HG03175 (cell line): ENCODE data around the gene GLB1L3.
A peak's percentile ranks its signal among the peaks of the same experiment; 100 is the strongest.
"Not testable (repeated sequence)": the region's sequence is repeated elsewhere in the genome, so short reads cannot be mapped to it uniquely, and the experiment has no call there.

Source experiments
- ATAC-seq: cut with Tn5 transposase; IDR thresholded peaks from one replicate; pipeline ENCODE4 v1.9.1; 2021; ENCODE audit warnings: mild to moderate bottlenecking, moderate library complexity; ENCODE audit not compliant: unreplicated experiment

Gene GLB1L3

DNA sequence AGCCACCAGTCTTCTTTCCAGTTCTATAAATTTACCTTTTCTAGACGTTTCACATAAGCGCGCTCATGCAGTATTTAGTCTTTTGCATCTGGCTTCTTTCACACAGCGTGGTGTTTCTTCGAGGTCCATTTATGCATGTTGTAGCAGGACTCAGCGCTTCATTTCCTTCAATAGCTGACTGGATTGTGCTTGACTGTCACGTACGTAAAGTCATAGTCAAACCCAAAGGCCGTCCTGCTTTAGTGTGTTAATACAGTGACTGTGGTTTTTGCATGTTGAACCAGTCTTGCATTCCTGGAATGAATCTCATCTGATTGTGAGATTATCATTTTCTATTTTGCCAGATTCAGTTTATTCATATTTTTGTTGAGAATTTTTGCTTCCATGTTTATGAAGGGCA is 18.5 kb downstream of the GLB1L3 start:
- no peak for ATAC-seq

- no peak for ATAC-seq
These were observed 36.0 kb downstream of the GLB1L3 start for GRCh38 chr11:134312223-134312622.

- ATAC-seq, result no peak
These were observed 36.6 kb downstream of the GLB1L3 start for GRCh38 chr11:134312807-134313206.

- no peak for ATAC-seq
These were observed 37.2 kb downstream of the GLB1L3 start for GRCh38 chr11:134313379-134313778.

DNA sequence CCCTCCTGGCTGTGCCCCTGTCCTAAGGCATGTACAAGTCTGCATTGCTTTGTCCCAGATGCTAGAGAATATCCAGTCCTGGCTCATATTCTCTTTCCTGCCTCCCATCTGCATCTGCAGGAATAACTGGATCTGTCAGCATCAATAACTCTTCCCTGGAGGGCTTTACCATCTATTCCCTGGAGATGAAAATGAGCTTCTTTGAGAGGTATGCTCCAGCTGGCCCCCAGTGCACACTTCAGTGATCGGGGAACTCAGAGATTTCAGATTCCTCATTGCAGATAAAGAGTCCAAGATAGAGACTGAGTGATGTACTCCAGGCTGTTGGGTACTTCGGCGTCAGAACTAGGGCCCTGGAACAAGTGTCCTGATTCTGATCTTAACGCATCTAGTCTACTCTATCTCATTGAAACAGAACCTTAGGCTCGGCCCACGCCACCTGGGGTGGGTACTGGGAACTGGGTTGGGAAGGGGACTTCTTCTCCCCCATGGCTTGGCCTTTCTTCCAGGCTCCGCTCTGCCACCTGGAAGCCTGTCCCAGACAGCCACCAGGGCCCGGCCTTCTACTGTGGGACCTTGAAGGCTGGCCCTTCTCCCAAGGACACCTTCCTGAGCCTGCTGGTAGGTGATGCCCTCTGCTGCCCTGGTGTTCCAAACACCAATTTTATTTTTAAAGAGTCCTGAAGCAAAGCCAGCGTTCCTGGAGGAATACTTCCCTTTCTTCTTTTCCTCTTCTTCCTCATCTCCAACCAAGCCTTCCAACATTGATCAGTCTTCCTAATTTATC is 37.8 kb downstream of the GLB1L3 start:
- no peak for ATAC-seq

GRCh38 chr11:134317103-134317502 is 40.9 kb downstream of the GLB1L3 start:
- no peak for ATAC-seq

DNA sequence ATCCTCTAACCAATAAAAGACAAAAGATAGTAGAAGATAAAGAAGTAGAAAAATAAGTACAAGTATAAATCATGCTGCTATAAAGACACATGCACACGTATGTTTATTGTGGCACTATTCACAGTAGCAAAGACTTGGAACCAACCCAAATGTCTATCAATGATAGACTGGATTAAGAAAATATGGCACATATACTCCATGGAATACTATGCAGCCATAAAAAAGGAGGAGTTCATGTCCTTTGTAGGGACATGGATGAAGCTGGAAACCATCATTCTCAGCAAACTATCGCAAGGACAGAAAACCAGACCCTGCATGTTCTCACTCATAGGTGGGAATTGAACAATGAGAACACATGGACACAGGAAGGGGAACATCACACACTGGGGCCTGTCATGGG is 45.2 kb downstream of the GLB1L3 start:
- not testable (repeated sequence) for ATAC-seq

- no peak for ATAC-seq
These were observed 46.4 kb downstream of the GLB1L3 start for GRCh38 chr11:134322553-134322952.

DNA sequence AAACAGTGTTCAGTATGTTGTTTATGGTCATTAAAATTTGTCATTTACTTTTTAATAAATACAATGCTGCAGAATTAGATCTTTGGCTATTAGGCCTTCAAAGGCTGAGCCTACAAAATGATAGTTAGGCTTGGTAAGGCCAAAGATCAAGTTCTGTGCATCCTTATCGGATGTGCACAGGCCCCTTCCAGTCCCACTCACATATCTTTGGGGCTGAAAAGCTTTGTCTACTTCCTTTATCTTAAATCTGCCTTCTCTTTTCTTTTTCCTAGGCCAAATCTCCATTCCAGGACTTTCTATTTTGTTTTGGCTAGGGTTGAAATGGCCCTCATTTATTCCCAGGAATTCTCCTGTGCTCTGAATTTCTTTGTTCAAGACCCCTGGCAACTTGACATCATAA is 52.3 kb downstream of the GLB1L3 start:
- no peak for ATAC-seq

GRCh38 chr11:134330611-134331353 is 54.6 kb downstream of the GLB1L3 start:
- ATAC-seq, result no peak

DNA sequence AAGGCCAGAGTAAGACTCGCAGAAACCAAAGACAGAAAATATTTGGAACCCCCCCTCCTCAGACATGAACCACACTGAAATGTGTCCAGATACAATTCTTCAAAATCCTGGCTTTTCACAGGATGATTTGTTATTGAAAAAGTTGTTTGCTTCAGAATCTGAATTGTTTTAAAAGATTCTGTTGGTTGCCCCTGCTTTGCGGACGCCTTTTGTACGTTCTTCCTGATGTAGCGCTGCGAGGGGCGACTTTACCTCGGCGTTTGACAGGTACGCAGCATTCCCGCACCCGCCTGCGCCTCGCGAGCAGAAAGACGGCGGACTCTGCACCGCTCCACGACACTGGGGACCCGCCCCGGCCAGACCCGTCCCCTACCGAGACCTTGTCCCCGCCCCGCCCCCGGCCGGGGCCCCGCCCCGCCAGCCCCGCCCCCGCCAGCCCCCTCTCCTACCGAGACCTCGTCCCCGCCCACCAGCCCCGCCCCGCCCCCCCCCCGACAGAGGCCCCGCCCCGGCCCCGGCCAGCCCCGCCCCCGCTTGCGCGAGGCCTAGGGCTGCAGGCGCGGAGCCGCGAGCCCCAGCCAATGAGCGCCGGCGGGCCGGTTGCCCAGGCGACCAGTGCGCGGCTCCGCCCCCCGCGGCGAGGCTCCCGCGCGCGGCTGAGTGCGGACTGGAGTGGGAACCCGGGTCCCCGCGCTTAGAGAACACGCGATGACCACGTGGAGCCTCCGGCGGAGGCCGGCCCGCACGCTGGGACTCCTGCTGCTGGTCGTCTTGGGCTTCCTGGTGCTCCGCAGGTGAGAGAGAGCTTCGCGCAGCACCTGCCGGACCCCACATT is 55.4 kb downstream of the GLB1L3 start, which contains the start of gene GLB1L2:
GLB1L2 (plus strand) TSS at position 635 of the 835 bp plus-strand sequence; CDS start at position 709, 74 bp downstream.
- ATAC-seq, result peak; percentile 75

GRCh38 chr11:134332189-134332631 is 56.0 kb downstream of the GLB1L3 start:
- ATAC-seq, result peak; percentile 26

- ATAC-seq, result no peak
These were observed 56.6 kb downstream of the GLB1L3 start for GRCh38 chr11:134332782-134333181.

DNA sequence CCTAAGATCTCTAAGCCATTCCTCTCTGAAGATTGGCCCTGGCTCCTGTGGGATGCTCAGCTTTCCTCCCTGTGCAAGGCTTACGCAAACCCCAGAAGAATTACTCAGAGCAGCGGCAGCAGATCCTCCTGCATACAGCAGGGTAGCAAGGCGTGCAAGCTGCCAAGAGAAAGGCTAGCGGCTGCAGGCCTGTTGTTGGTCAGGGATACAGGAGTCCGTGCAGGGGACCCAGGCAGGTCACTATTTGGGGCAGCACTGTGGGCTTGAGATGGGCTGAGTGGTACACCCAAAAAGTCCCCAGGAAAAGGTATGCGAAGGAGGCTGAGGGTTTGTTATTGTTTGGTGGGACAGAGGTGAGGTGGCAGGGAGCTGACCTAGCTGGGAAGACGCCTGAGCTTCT is 57.1 kb downstream of the GLB1L3 start:
- ATAC-seq, result no peak

DNA sequence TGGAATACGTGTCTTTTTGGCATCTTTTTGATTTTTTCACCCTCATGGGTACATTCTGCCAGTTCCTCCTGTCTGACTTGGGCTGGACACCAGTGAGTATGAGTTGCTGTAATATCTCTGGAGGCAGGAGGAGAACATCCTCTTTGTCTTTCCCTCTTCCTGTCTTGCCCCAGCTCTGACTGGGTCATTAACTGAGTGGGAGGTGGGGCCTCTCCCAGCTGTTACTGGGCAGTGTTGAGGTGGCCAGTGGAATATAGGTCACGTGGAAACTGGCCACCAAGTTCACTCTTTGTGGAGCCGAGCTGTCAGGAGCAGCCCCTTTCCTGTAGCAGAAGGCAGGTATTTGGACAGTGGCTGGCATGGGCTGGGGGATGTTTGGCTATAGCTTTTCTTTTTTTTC is 57.8 kb downstream of the GLB1L3 start:
- no peak for ATAC-seq

DNA sequence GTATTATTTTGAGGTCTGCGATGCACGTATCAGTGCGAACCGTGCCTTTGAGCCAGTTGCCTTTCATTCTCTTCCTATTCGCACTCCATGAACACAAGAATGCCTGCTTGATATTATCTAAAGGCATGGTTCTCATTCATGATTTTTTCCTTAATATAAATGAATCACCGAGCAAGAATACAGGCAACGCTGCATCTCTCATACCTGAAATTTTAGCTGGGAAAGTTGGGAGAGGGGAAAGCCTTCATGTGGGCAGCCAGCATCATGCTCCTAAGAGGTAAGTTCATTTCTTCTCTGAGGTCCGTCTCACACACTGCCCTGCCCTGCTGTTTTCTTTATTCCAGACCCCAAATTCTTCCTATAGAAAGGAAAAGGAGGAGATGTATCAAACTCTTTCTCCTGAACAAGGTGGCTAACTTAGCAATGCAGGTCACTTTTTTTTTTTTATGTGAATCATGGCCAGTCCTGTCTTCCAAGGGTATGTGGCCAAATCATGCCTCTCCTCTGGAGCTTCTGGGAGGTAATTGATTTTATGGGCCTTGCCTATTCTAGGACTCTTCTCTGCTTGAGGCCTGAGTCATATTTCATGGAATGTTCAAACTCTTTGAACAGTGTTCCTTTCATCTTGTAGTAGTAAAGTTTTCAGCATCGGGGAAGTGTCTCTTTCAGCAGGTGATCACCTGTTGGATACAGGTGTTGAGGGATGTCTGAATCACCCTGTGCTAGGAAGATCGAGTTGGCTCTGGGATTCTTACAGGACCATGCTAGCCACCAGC is 58.8 kb downstream of the GLB1L3 start:
- no peak for ATAC-seq

DNA sequence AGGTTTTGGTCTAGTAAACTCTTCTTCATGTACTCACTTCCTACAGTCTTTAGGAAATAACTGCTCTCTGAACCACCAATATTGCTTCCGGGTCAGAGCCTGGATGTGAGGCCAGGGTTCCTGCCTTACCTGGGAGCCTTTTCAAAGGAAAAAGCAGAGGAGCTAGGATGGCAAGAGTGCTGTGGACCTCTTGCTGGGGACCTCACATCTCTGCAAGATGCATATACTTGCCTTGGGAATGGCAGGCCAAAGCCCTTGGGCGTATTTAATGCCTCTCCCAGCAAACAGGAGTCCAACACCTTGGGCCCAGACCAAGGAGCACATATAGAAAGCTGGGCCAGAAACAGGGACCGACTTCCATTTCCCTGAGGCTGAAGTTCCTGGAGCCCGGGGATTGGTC is 60.9 kb downstream of the GLB1L3 start:
- ATAC-seq, result no peak

DNA sequence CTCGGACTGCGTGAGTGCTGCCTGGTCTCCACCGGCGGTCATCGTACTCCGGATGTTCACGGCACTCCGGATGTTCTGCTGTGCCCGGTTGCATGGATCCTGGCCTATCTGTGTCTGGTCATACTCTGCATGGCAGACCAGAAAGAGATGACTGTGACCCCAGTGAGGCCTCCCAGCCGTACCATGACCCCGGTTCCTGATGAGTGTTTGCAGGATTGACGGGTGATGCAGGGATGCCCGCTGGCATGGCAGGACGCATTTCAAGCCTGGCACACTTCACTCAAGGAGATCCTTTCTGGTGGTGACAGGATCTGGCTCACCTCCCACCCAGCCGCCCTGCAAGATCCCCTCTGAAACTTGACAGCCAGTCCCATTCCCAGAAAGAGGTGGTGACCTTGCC is 61.9 kb downstream of the GLB1L3 start:
- no peak for ATAC-seq

DNA sequence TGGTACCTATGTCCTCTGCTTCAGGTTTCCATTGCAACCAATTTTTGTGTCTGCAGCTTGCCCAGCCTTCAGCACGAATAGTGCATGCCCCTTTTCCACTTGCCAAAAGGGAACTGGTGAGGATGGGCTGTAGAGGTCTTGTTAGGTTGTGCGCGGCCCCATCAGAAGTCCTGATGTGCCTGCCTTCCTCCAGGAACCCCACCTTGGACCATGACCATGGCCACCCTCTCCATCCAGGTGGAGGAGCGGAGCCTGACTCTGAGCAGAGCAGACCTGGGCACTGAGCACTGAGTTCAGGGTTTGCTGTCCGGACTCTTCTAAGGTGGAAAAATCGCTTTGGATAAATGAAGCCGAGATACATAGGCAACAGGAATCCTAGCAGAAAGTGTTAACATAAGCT is 62.5 kb downstream of the GLB1L3 start:
- no peak for ATAC-seq

GRCh38 chr11:134339756-134340155 is 63.6 kb downstream of the GLB1L3 start:
- ATAC-seq, result no peak
